ENCODE data around the gene PRKG1. TPM values are rescaled to one million over a fixed set of nuclear protein-coding genes. Genes with fewer than 3 reads are reported as not detected.

PRKG1 gene
- total and polyA plus RNA-seq, 8 donors: 1.2 to 9.6 (median 2.9) TPM

DNA sequence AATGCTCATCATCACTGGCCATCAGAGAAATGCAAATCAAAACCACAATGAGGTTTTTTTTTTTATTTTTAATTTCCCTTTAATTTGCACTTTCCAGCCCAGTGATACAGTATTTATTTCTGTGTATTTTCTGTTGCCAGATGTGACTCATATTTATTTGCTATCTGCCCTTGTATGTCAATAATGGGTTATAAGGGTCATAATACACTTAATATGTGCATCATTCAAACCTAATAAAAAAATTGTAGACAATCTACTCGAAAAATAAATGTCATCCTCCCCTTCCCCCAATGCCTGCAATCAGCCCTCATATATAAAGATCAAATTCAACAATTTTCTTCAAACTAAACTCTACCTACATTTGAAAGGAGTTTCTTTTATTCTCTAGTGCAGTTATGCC lies 470.6 kb downstream of the PRKG1 start:
- TF ChIP-seq, protein P1, sequence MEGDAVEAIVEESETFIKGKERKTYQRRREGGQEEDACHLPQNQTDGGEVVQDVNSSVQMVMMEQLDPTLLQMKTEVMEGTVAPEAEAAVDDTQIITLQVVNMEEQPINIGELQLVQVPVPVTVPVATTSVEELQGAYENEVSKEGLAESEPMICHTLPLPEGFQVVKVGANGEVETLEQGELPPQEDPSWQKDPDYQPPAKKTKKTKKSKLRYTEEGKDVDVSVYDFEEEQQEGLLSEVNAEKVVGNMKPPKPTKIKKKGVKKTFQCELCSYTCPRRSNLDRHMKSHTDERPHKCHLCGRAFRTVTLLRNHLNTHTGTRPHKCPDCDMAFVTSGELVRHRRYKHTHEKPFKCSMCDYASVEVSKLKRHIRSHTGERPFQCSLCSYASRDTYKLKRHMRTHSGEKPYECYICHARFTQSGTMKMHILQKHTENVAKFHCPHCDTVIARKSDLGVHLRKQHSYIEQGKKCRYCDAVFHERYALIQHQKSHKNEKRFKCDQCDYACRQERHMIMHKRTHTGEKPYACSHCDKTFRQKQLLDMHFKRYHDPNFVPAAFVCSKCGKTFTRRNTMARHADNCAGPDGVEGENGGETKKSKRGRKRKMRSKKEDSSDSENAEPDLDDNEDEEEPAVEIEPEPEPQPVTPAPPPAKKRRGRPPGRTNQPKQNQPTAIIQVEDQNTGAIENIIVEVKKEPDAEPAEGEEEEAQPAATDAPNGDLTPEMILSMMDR (IDR thresholded peaks at IDR 0.05): no peak
- no peak for ATAC-seq
- Histone ChIP-seq H3K27me3 (no peaks in the 10 kb centered on the region), H3K4me3 (no peak overlapping the region), H3K4me1 (no peaks in the 10 kb centered on the region), H3K27ac (no peak overlapping the region), H3K9me3 (no peaks in the 10 kb centered on the region), H3K36me3 (no peaks in the 10 kb centered on the region)
- intact Hi-C loops (cut with DNase I): no loop called here
- no peak for DNase-seq
- no peak for FAIRE-seq
- 70 to 89% methylated on average over 1 of the region's 1 CpG for WGBS, 2 donors

DNA sequence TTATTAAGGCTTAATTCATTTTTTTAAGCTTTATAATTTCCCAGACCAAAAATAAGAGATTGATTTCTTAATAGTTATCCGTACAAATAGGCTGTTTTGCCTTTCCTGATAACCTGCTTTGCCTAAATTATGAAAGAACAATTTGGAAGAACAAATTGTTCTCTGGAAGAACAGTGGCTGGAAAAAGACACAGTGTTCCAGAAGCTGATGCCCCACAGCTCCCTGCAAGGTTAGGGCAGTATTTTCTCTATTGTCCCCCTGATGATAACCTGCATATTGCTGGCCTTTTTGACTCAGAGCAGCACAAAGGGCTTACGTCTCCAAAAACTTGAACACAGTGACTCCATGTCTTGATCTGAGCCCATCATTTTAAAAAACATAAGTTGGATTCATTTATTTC lies 473.7 kb downstream of the PRKG1 start:
- DNase-seq: no peak
- Histone ChIP-seq H3K27ac (no peak overlapping the region), H3K4me1 (no peaks in the 10 kb centered on the region), H3K27me3 (no peaks in the 10 kb centered on the region), H3K36me3 (no peaks in the 10 kb centered on the region), H3K4me3 (no peak overlapping the region), H3K9me3 (no peaks in the 10 kb centered on the region)
- TF ChIP-seq, protein P1 (IDR thresholded peaks at IDR 0.05): no peak
- FAIRE-seq: no peak
- 45 to 51% methylated on average over 2 of the region's 2 CpGs for WGBS, 2 donors
- ATAC-seq: no peak
- intact Hi-C loops (cut with DNase I): no loop called here

DNA sequence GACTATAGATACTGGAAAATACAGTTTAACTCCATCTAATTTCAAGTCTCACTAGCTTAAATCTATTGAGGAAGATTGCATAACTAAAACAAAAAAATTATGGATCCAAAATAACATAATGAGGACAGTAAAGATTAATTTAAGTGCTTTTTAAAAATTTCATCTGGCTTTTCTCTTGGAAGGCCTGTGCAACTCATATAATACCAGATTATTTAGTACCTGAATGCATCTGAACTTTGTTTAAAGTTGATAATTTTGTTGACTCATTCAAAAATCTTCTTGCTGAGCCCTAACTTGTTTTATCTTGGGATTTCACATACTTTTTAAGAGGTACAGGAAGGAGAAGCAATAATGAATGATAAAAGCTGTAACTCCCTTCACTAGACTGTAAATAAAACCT lies 478.6 kb downstream of the PRKG1 start:
- FAIRE-seq (no peak), ATAC-seq (no peak), DNase-seq (no peak)
- H3K4me3 ChIP-seq: no peak overlapping the region
- intact Hi-C loops (cut with DNase I): no loop called here
- H3K36me3 ChIP-seq: no peaks in the 10 kb centered on the region
- no peaks in the 10 kb centered on the region for H3K27me3 ChIP-seq
- TF ChIP-seq, protein P1 (IDR thresholded peaks at IDR 0.05): no peak
- no peak overlapping the region for H3K27ac ChIP-seq
- no peaks in the 10 kb centered on the region for H3K4me1 ChIP-seq
- no peaks in the 10 kb centered on the region for H3K9me3 ChIP-seq

DNA sequence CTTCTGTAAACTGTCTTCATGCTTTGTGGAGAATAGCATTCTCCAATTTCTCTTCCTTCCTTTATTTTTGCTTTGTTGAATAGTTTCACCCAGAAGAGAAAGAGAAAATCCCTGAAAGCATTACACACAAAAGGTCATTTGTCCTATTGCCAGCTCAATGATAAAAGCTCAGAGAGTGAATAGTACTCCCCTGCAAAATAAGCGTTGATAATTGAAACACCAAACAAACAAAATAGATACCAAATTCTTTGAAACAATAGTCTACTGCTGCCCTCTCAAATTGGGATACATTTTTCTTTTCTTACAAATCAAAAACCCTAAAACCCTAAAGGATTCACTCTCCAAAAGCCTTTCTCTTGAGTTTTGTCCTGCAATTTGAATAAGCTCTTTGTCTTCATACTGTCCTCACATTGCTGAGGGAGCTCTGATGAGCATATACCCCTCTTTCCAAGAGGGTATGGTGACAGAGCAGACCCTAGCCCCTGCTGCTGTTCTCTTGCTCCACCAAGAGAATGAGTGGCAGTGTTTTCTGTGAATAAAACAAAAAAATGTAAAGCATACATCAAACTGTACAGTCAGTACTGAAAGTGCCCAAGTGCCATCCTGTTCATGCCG lies 490.7 kb downstream of the PRKG1 start:
- no peak for ATAC-seq
- no peaks in the 10 kb centered on the region for H3K4me1 ChIP-seq
- TF ChIP-seq, protein P1 (IDR thresholded peaks at IDR 0.05): no peak
- 71 to 74% methylated on average over 2 of the region's 2 CpGs for WGBS, 2 donors
- no peaks in the 10 kb centered on the region for H3K9me3 ChIP-seq
- no peak for DNase-seq
- no peak overlapping the region for H3K4me3 ChIP-seq
- no peaks in the 10 kb centered on the region for H3K36me3 ChIP-seq
- intact Hi-C loops (cut with DNase I): no loop called here
- no peaks in the 10 kb centered on the region for H3K27me3 ChIP-seq
- H3K27ac ChIP-seq: no peak overlapping the region
- no peak for FAIRE-seq

DNA sequence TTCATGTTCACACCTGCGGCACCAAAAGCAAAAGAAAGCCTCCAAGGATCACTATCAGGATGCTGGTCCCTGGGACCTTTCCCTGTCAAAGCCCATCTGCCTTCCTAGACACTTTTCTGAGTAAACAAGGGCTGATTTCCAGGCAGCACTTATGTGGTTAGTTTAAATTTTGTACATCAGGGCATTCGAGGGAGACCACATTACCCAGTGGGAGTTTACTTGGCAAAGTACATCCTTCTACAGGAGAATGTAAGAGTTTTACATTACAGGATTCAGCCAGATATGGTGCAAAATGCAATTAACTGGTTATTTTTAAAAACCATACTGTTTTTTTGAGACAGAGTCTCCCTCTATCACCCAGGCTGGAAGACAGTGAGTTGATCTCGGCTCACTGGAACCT lies 493.0 kb downstream of the PRKG1 start:
- ATAC-seq: no peak
- no peaks in the 10 kb centered on the region for H3K36me3 ChIP-seq
- WGBS, 2 donors: 78 to 89% methylated on average over 3 of the region's 3 CpGs
- no peak for FAIRE-seq
- no peak overlapping the region for H3K4me3 ChIP-seq
- H3K27ac ChIP-seq: no peak overlapping the region
- no peaks in the 10 kb centered on the region for H3K9me3 ChIP-seq
- intact Hi-C loops (cut with DNase I): no loop called here
- no peak for DNase-seq
- H3K27me3 ChIP-seq: no peaks in the 10 kb centered on the region
- TF ChIP-seq, protein P1 (IDR thresholded peaks at IDR 0.05): no peak
- no peaks in the 10 kb centered on the region for H3K4me1 ChIP-seq
